ENCODE results near the gene SFMBT2.

DNA sequence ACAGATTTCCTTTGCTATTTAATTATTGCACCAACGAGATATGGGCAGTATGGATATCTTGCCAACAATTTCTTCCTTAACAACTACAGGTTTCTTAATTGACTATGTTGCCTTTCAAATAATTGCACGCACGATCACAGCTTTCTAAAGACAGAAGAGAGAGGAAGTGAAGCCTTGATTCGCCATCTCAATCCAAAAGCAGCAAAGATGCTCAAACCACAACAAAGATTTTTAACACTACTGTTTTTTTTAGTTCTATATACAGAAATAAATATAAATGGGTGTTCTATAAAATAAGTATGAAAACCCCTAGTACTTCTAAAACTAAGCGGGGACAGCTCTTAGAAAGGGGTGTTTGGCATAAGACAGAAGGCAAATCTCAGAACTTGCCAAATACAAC is 251.3 kb downstream of the SFMBT2 start:
- TF ChIP-seq CTCF (IDR thresholded peaks at IDR 0.05; ENCODE audit: low read depth, low read length, poor library complexity, severe bottlenecking) (no peak), EZH2phosphoT487 (IDR thresholded peaks at IDR 0.05; ENCODE audit: borderline replicate concordance, low read length) (no peak)
